ENCODE measurements around the gene POLR1C.

The POLR1C gene

DNA sequence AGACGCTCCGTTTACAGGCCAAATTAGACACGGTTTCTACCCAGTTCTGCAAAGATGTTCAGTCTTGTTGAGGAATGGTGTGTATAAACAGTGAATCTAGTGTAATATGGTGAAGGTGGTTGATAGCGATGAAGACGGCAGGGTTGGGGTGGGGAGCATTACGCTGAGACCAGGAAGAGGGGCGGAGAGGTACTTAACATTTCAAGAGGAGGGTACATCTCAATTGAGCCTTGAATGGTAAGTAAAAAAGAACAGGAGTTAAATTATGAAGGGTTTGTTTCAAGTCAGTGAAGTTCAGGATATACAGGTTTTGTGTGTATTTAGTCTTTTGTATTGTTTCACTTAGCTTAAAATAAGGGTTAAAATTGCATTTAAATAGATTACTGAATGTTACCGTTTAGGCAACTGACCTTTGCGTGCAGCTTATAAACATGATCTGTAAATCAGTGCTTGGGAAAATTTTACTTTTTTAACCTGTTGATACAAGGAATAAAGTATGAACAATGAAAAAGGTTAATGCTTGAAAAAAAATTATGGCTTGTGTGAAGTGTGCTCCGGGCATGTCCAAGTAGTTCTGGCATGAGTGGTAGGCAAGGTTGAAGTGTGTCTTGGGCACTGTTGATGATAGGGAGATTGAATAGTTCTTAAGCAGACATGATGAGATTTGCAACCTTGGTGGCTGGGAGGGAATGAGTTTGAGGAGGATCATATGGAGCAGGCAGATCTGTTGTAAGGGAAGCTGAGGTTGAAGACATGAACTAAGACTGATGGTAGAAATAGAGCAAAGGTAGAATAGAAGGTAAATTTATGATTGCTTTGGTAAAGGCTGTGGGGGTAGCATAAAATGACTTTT is 842 bp downstream of the POLR1C start:
- DNase-seq (ENCODE audit: low read depth), result no peak
- in situ Hi-C loops (cut with HindIII; ENCODE audit: low sequenced_read_pairs), result no loop called here
- H3K4me3 ChIP-seq (ENCODE audit: low read depth, low read length), result peak overlapping the region; percentile 100
- TF ChIP-seq, protein P1, sequence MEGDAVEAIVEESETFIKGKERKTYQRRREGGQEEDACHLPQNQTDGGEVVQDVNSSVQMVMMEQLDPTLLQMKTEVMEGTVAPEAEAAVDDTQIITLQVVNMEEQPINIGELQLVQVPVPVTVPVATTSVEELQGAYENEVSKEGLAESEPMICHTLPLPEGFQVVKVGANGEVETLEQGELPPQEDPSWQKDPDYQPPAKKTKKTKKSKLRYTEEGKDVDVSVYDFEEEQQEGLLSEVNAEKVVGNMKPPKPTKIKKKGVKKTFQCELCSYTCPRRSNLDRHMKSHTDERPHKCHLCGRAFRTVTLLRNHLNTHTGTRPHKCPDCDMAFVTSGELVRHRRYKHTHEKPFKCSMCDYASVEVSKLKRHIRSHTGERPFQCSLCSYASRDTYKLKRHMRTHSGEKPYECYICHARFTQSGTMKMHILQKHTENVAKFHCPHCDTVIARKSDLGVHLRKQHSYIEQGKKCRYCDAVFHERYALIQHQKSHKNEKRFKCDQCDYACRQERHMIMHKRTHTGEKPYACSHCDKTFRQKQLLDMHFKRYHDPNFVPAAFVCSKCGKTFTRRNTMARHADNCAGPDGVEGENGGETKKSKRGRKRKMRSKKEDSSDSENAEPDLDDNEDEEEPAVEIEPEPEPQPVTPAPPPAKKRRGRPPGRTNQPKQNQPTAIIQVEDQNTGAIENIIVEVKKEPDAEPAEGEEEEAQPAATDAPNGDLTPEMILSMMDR (IDR thresholded peaks at IDR 0.05; ENCODE audit: low read depth, low read length, missing control alignments), result no peak

DNA sequence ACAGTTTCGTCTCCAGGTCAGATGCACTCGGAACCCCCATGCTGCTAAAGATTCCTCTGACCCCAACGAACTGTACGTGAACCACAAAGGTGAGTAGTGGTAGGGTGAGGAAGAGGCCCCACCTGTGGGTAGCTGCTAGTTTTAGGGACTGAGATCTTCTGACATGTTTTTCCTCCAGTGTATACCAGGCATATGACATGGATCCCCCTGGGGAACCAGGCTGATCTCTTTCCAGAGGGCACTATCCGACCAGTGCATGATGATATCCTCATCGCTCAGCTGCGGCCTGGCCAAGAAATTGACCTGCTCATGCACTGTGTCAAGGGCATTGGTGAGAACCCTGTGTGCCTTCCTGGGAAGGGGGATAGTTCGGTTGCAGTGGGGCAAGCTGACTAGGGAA is 3.2 kb downstream of the POLR1C start:
- in situ Hi-C loops (cut with HindIII; ENCODE audit: low sequenced_read_pairs), result loop anchor here (5.0 kb wide), 1 partner anchor 72 kb away; no protein-coding TSS in a partner anchor
- H3K4me3 ChIP-seq (ENCODE audit: low read depth, low read length), result no peak overlapping the region
- no peak for DNase-seq (ENCODE audit: low read depth)
- TF ChIP-seq, protein P1 (IDR thresholded peaks at IDR 0.05; ENCODE audit: low read depth, low read length, missing control alignments), result no peak

GRCh38 chr6:43521836-43522235 is 4.9 kb downstream of the POLR1C start:
- DNase-seq (ENCODE audit: low read depth), result no peak
- in situ Hi-C loops (cut with HindIII; ENCODE audit: low sequenced_read_pairs), result loop anchor here (5.0 kb wide), 1 partner anchor 70 kb away; no protein-coding TSS in a partner anchor
- TF ChIP-seq, protein P1 (IDR thresholded peaks at IDR 0.05; ENCODE audit: low read depth, low read length, missing control alignments), result no peak
- no peak overlapping the region for H3K4me3 ChIP-seq (ENCODE audit: low read depth, low read length)

- DNase-seq (ENCODE audit: low read depth), result no peak
- TF ChIP-seq, protein P1 (IDR thresholded peaks at IDR 0.05; ENCODE audit: low read depth, low read length, missing control alignments), result no peak
- in situ Hi-C loops (cut with HindIII; ENCODE audit: low sequenced_read_pairs), result loop anchor here (5.0 kb wide), 1 partner anchor 70 kb away; no protein-coding TSS in a partner anchor
- no peak overlapping the region for H3K4me3 ChIP-seq (ENCODE audit: low read depth, low read length)
Measured at GRCh38 chr6:43522547-43523261, 5.8 kb downstream of the POLR1C start.

- no peak overlapping the region for H3K4me3 ChIP-seq (ENCODE audit: low read depth, low read length)
- DNase-seq (ENCODE audit: low read depth), result no peak
- in situ Hi-C loops (cut with HindIII; ENCODE audit: low sequenced_read_pairs), result loop anchor here (5.0 kb wide), 1 partner anchor 69 kb away; no protein-coding TSS in a partner anchor
- TF ChIP-seq, protein P1 (IDR thresholded peaks at IDR 0.05; ENCODE audit: low read depth, low read length, missing control alignments), result no peak
Measured at GRCh38 chr6:43523284-43523683, 6.4 kb downstream of the POLR1C start.

DNA sequence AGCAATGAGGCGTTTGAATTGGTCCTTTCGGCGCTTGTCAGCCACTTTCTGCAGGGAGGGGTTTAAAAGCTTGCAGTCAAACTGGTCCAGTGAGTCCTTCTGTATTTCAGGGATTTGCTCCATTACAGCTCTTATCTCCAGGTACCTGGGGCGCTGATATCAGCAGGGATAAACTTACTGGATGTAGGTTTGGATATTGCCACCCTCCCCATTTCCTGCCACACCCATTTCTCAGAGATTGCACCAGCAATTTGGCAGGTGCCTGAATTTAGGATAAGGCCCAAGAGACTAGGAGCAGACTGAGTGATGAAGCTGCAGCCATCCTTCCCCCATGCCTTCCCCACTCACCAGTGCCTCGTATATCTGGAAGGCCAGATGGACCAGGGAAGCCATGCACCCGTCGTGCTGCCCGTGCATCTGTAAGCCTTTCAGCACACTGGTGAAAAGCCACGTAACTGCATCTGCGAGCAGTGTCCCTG is 7.6 kb downstream of the POLR1C start:
- H3K4me3 ChIP-seq (ENCODE audit: low read depth, low read length), result no peak overlapping the region
- DNase-seq (ENCODE audit: low read depth), result no peak
- in situ Hi-C loops (cut with HindIII; ENCODE audit: low sequenced_read_pairs), result loop anchor here (5.0 kb wide), 1 partner anchor 68 kb away; no protein-coding TSS in a partner anchor
- TF ChIP-seq, protein P1 (IDR thresholded peaks at IDR 0.05; ENCODE audit: low read depth, low read length, missing control alignments), result no peak
